ENCODE results near the gene SMR3B.

SMR3B gene

DNA sequence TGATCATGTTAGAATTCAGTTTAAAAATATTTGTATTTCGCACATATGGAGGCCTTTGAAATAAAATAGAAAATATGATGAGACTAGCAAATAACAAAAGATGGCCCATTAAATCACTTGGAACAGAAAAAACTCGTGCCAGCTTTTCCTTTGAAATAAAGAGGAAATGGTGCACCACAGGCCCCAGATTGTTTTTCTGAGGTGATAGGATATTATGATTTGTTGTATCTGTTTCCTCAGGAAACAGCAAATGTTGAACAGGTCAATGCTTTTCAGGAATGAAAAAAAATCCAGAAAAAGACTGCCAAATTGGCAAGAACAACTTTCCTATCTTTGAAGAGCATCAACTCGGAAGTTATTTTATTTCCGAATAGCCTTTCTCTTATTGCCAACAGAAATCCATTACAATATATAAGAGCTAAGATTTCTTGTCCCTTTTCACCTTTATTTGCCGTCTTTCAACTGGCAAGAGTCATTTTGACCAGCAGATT, at the start of gene SMR3B:
SMR3B (plus strand) TSS at position 441 of the 491 bp plus-strand sequence. CDS start 1,380 bp downstream, outside the sequence.
- TF ChIP-seq, protein P1, sequence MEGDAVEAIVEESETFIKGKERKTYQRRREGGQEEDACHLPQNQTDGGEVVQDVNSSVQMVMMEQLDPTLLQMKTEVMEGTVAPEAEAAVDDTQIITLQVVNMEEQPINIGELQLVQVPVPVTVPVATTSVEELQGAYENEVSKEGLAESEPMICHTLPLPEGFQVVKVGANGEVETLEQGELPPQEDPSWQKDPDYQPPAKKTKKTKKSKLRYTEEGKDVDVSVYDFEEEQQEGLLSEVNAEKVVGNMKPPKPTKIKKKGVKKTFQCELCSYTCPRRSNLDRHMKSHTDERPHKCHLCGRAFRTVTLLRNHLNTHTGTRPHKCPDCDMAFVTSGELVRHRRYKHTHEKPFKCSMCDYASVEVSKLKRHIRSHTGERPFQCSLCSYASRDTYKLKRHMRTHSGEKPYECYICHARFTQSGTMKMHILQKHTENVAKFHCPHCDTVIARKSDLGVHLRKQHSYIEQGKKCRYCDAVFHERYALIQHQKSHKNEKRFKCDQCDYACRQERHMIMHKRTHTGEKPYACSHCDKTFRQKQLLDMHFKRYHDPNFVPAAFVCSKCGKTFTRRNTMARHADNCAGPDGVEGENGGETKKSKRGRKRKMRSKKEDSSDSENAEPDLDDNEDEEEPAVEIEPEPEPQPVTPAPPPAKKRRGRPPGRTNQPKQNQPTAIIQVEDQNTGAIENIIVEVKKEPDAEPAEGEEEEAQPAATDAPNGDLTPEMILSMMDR (IDR thresholded peaks at IDR 0.05; ENCODE audit: low read depth, low read length): no peak
- no peak for DNase-seq (ENCODE audit: low read depth, low spot score)
- in situ Hi-C loops (cut with HindIII; ENCODE audit: low sequenced_read_pairs): no loop called here
- H3K4me3 ChIP-seq (ENCODE audit: low read depth, low read length): no peak within 1 kb of the TSS

GRCh38 chr4:70334681-70335080, 48.2 kb upstream of the SMR3B start, which contains the start of gene CABS1:
Gene CABS1, plus strand, starts transcription at chr4:70334981. Its CDS starts 59 bp downstream, at chr4:70335040.
- TF ChIP-seq, protein P1 (IDR thresholded peaks at IDR 0.05; ENCODE audit: low read depth, low read length): no peak
- no peak for DNase-seq (ENCODE audit: low read depth, low spot score)
- in situ Hi-C loops (cut with HindIII; ENCODE audit: low sequenced_read_pairs): no loop called here
- no peak within 1 kb of the TSS for H3K4me3 ChIP-seq (ENCODE audit: low read depth, low read length)

DNA sequence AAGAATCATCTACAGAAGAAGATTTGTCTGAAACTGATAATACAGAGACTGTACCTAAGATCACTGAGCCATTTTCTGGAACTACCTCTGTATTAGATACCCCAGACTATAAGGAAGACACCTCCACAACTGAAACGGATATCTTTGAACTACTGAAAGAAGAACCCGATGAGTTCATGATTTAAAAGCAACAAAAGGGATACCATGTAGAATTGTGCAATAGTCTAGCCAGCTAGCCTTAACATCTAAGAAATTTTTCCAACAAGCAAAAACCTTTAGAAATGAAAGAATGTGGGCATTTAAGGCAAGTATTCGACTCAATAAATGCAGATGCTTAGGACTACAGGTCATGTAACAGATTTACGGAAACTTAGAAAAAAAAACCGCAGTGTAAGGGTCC, 46.9 kb upstream of the SMR3B start:
- no peak for DNase-seq (ENCODE audit: low read depth, low spot score)
- TF ChIP-seq, protein P1 (IDR thresholded peaks at IDR 0.05; ENCODE audit: low read depth, low read length): no peak
- in situ Hi-C loops (cut with HindIII; ENCODE audit: low sequenced_read_pairs): no loop called here
- no peak overlapping the region for H3K4me3 ChIP-seq (ENCODE audit: low read depth, low read length)

- no peak overlapping the region for H3K4me3 ChIP-seq (ENCODE audit: low read depth, low read length)
- TF ChIP-seq, protein P1 (IDR thresholded peaks at IDR 0.05; ENCODE audit: low read depth, low read length): no peak
- no peak for DNase-seq (ENCODE audit: low read depth, low spot score)
- in situ Hi-C loops (cut with HindIII; ENCODE audit: low sequenced_read_pairs): no loop called here
Observed at GRCh38 chr4:70337886-70338420, 45.0 kb upstream of the SMR3B start.

DNA sequence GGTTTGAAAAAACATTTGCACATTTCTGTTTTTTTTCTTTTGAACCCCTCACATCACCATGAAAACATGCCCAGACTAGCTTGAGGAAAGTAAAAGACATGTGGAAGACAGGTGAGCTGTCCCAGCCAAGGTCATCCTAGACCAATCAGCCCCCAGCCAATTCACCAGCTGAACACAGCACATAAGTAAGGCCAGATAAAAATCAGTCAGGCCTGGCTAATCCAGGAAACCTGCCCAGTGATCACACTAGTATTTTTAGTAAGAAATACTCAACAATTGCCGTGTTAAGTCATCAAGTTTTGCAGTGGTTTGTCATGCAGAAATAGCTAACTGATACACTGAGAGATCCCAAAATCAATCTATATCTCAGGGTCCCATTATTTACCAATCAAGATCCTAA, 26.7 kb upstream of the SMR3B start:
- DNase-seq (ENCODE audit: low read depth, low spot score): no peak
- no peak overlapping the region for H3K4me3 ChIP-seq (ENCODE audit: low read depth, low read length)
- TF ChIP-seq, protein P1 (IDR thresholded peaks at IDR 0.05; ENCODE audit: low read depth, low read length): no peak
- in situ Hi-C loops (cut with HindIII; ENCODE audit: low sequenced_read_pairs): no loop called here

DNA sequence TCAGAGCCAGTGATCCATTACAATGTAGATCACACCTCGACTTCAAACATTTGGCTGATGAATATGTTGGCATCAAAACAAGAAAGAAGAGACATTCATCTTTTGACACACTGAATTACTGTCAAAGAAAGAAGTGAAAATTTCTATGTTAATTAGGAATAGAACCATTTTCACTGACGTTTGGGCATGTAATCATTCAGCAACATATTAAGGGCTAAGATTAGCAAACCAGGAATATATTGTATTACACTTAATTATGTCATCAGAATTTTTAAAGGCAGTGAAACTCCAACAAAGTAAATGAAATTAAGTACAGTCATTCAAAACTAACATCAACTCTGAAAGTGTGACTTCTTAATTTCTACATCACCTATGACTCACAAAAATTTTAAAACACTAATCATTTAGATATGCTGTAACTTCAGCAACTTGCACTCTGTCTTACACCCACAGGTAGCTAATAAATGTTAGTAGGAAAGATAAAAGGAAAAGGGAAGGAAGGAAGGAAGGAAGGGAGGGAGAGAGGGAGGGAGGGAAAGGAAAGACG, 23.7 kb upstream of the SMR3B start:
- in situ Hi-C loops (cut with HindIII; ENCODE audit: low sequenced_read_pairs): no loop called here
- DNase-seq (ENCODE audit: low read depth, low spot score): no peak
- no peak overlapping the region for H3K4me3 ChIP-seq (ENCODE audit: low read depth, low read length)
- TF ChIP-seq, protein P1 (IDR thresholded peaks at IDR 0.05; ENCODE audit: low read depth, low read length): no peak

All from astrocyte of the spinal cord (primary cell).